K562 (cell line): ENCODE results near the gene SNX33. TPM values are rescaled to one million over a fixed set of nuclear protein-coding genes. Genes with fewer than 3 reads are reported as not detected.

ENCODE experiments used
- ATAC-seq: fragments of 200-7000 bp; cut with Tn5 transposase; 3 replicates; pipeline ENCODE4 v1.9.1; 2020; ENCODE audit warnings: moderate library complexity
- BruUV-seq: library from RNA; stranded (reverse); fragments of 400-500 nt; replicated peaks from 2 replicates; lab custom pipeline; 2021; lab: Mats Ljungman, UMichigan
- CTCF ChIA-PET: fragments of 300-600 bp; formaldehyde crosslinking; extraction: SDS; loops from one replicate; lab custom pipeline; 2021; ENCODE audit warnings: low intra/inter-chr PET ratio; lab: Yijun Ruan, JAX
- POLR2A ChIA-PET: fragments of 300-600, 350-650 bp; sonication (Branson Sonifier 250); formaldehyde crosslinking; extraction: SDS; loops from one replicate; lab custom pipeline; 2021; ENCODE audit warnings: antibody characterized with exemption, inconsistent platforms; lab: Yijun Ruan, JAX
- DNase-seq, 4 experiments: peaks; one replicate each; pipeline versions ENCODE4 v3.0.0 to v3.0.0-alpha.2; 2011 to 2018; ENCODE audit warnings: low spot score in 3 of 4, mixed read lengths in 3 of 4; ENCODE audit errors: extremely low read depth in 1 of 4
- FAIRE-seq: peaks from 2 replicates; lab custom pipeline; 2011; peaks lifted over from hg19 to GRCh38; lab: Jason Lieb, UNC
- H2AFZ ChIP-seq: 2 replicates; pipeline ENCODE4 v1.6.0; 2011; ENCODE audit warnings: low read depth, low read length, control low read depth, inconsistent platforms
- H3K27ac ChIP-seq: fragments of 200-600 bp; 3 replicates; pipeline ENCODE4 v1.8.0; 2011; ENCODE audit warnings: low read depth, mild to moderate bottlenecking, control low read depth, inconsistent platforms, low read length, moderate library complexity, mixed read lengths; ENCODE audit errors: extremely low read depth
- H3K27me3 ChIP-seq, 2 experiments: fragments of 300-600 bp in 1 of 2; 2 replicates in 1 of 2; 3 replicates in 1 of 2; pipeline versions ENCODE4 v1.6.0 to v1.8.0; 2011; ENCODE audit warnings: inconsistent platforms in 2 of 2, low read length in 2 of 2, mild to moderate bottlenecking in 1 of 2, mixed read lengths in 1 of 2, moderate library complexity in 1 of 2; ENCODE audit not compliant: control insufficient read depth in 2 of 2, insufficient read depth in 2 of 2
- H3K36me3 ChIP-seq: fragments of 300-600 bp; 3 replicates; pipeline ENCODE4 v1.8.0; 2011; ENCODE audit warnings: mild to moderate bottlenecking, low read length, inconsistent platforms; ENCODE audit not compliant: control insufficient read depth, insufficient read depth
- H3K4me1 ChIP-seq, 2 experiments: fragments of 200-600 bp in 1 of 2; replicated peaks in 1 of 2; 2 replicates in 1 of 2; 3 replicates in 1 of 2; pipeline versions ENCODE4 v1.5.1 to v1.8.0; 2011; ENCODE audit warnings: inconsistent platforms in 2 of 2, low read length in 2 of 2, mild to moderate bottlenecking in 1 of 2, mixed read lengths in 1 of 2, moderate library complexity in 1 of 2; ENCODE audit not compliant: control insufficient read depth in 2 of 2, insufficient read depth in 2 of 2
- H3K4me2 ChIP-seq: 2 replicates; pipeline ENCODE4 v1.6.1; 2011; ENCODE audit warnings: low read length, control low read depth, inconsistent platforms, mixed read lengths; ENCODE audit not compliant: insufficient read depth
- H3K4me3 ChIP-seq: fragments of 200-600 bp; sonication (generic), shearing (Covaris generic); 2 replicates; pipeline ENCODE4 v1.5.1; 2016; ENCODE audit warnings: control low read depth, inconsistent platforms
- H3K79me2 ChIP-seq: fragments of 200-600 bp; 3 replicates; pipeline ENCODE4 v1.8.0; 2011; ENCODE audit warnings: low read length, inconsistent platforms; ENCODE audit not compliant: control insufficient read depth, insufficient read depth
- H3K9ac ChIP-seq, 2 experiments: 2 replicates each; pipeline versions ENCODE4 v1.6.0 to v1.6.1; 2011; ENCODE audit warnings: low read depth in 2 of 2, low read length in 2 of 2, control low read depth in 1 of 2, inconsistent platforms in 1 of 2, mild to moderate bottlenecking in 1 of 2, mixed read lengths in 1 of 2; ENCODE audit not compliant: insufficient read depth in 1 of 2
- H3K9me1 ChIP-seq: one replicate; pipeline ENCODE4 v1.6.0; 2011; ENCODE audit warnings: inconsistent platforms, mild to moderate bottlenecking, low read length, moderate library complexity; ENCODE audit not compliant: control insufficient read depth, insufficient read depth
- H3K9me3 ChIP-seq: replicated peaks from 2 replicates; pipeline ENCODE4 v1.5.1; 2011; ENCODE audit warnings: low read depth, low read length, inconsistent platforms; ENCODE audit not compliant: control insufficient read depth, insufficient read depth
- H4K20me1 ChIP-seq: replicated peaks from 2 replicates; pipeline ENCODE4 v1.6.1; 2011; ENCODE audit warnings: low read length, inconsistent platforms, mixed read lengths; ENCODE audit not compliant: control insufficient read depth, insufficient read depth
- BCOR ChIP-seq: fragments of 450-650 bp; IDR thresholded peaks from 2 replicates; pipeline ENCODE4 v1.6.1; 2016
- BMI1 ChIP-seq: fragments of 150-350 bp; IDR thresholded peaks from 2 replicates; pipeline ENCODE4 v1.6.1; 2014; ENCODE audit warnings: low read length
- CREM ChIP-seq: IDR thresholded peaks from 2 replicates; pipeline ENCODE4 v1.6.1; 2014; ENCODE audit warnings: antibody characterized with exemption, low read depth
- EP300 ChIP-seq: IDR thresholded peaks from 2 replicates; pipeline ENCODE4 v1.6.1; 2012; ENCODE audit warnings: low read length, improper control_type of control experiment
- FOXJ2 ChIP-seq: fragments of 200-800 bp; sonication (Bioruptor generic); IDR thresholded peaks from 2 replicates; pipeline ENCODE4 v1.6.1; 2016; ENCODE audit warnings: missing genetic modification characterization, missing compliant biosample characterization
- FUS ChIP-seq: fragments of 200-400 bp; formaldehyde crosslinking; optimal IDR thresholded peaks from 2 replicates; pipeline ENCODE3; 2017; ENCODE audit warnings: low read depth, low read length
- HMG20B ChIP-seq: fragments of 250-450 bp; sonication (Bioruptor Pico); IDR thresholded peaks from 2 replicates; pipeline ENCODE4 v1.5.0; 2021; ENCODE audit warnings: mild to moderate bottlenecking
- POLR2AphosphoS5 ChIP-seq: IDR thresholded peaks from 2 replicates; pipeline ENCODE4 v1.6.1; 2011; ENCODE audit warnings: mild to moderate bottlenecking, low read depth, low read length, moderate library complexity; ENCODE audit not compliant: control insufficient read depth, insufficient read depth
- SREBF1 ChIP-seq: fragments of 150-350 bp; IDR thresholded peaks from 2 replicates; pipeline ENCODE4 v1.6.1; 2014; ENCODE audit warnings: antibody characterized with exemption, low read depth, low read length, borderline replicate concordance
- TAL1 ChIP-seq: fragments of 450-650 bp; IDR thresholded peaks from 2 replicates; pipeline ENCODE4 v1.6.1; 2016; ENCODE audit warnings: mild to moderate bottlenecking
- ZFP36 ChIP-seq: fragments of 150-350 bp; IDR thresholded peaks from 2 replicates; pipeline ENCODE4 v1.6.1; 2018; ENCODE audit warnings: low read length, low read depth; ENCODE audit not compliant: partially characterized antibody
- ZNF184 ChIP-seq: sonication (generic); formaldehyde crosslinking; IDR thresholded peaks from 2 replicates; pipeline ENCODE4 v1.5.0; 2020; ENCODE audit warnings: missing genetic modification reagents
- ZNF24 ChIP-seq: fragments of 450-650 bp; IDR thresholded peaks from 2 replicates; pipeline ENCODE4 v1.6.1; 2016
- ZNF311 ChIP-seq: fragments of 250-450 bp; sonication (Bioruptor Pico); IDR thresholded peaks from 2 replicates; pipeline ENCODE4 v1.4.0; 2020; ENCODE audit warnings: mild to moderate bottlenecking, moderate library complexity
- ZSCAN32 ChIP-seq: fragments of 450-650 bp; formaldehyde crosslinking; IDR thresholded peaks from 2 replicates; pipeline ENCODE4 v1.4.0; 2020; ENCODE audit warnings: mild to moderate bottlenecking, moderate library complexity
- WGBS: fragments of 100-300 bp; shearing (Covaris generic); methylation state at CpG from one replicate; pipeline ENCODE4 v1.1.6; 2016; ENCODE audit warnings: low coverage, mixed read lengths; ENCODE audit not compliant: insufficient coverage; ENCODE audit errors: missing lambda C conversion rate; 5-methylcytosine and 5-hydroxymethylcytosine counted together
- in situ Hi-C: fragments of 300-500 bp; cut with MboI; formaldehyde crosslinking; loops from 4 replicates; pipeline ENCODE4 v1.15.0; 2018; ENCODE audit warnings: inconsistent platforms, mixed read lengths
- intact Hi-C: fragments of 100-400 bp; cut with micrococcal nuclease; formaldehyde crosslinking; loops from 2 replicates; pipeline ENCODE4 v1.14.2; 2022
- polyA plus RNA-seq, 8 experiments: library from polyadenylated mRNA; depleted of rRNA in 4 of 8; stranded (reverse) in 5 of 8; unstranded in 3 of 8; fragments of >200 nt; fragmentation: Nextera tagmentation in 2 of 8; fragmentation: Illumina TruSeq in 1 of 8; extraction: Ambion mirVana in 2 of 8; extraction: Trizol in 1 of 8; gene quantifications; 2 replicates each; pipeline versions ENCODE4 v1.2.1 to v1.2.3, GENCODE V29; 2011 to 2014; ENCODE audit warnings: inconsistent platforms in 1 of 8, missing spikeins in 1 of 8
- total RNA-seq, 7 experiments: library from RNA; depleted of rRNA in 6 of 7; stranded (reverse); fragments of >200 nt in 6 of 7; fragmentation: Illumina TruSeq in 2 of 7; extraction: Trizol in 2 of 7; gene quantifications; 2 replicates each; pipeline versions ENCODE4 v1.2.1 to v1.2.3, GENCODE V29; 2011 to 2021; ENCODE audit warnings: low replicate concordance in 1 of 7
- TF ChIP-seq, protein P1 (sequence below): fragments of 250-450 bp; sonication (Bioruptor Pico); IDR thresholded peaks from 2 replicates; pipeline ENCODE4 v1.5.0; 2021; ENCODE audit warnings: mild to moderate bottlenecking, borderline replicate concordance
- TF ChIP-seq, protein P2 (sequence below), 2 experiments: fragments of 150-350 bp in 1 of 2; IDR thresholded peaks; 2 replicates each; pipeline ENCODE4 v1.6.1; 2012 to 2016; ENCODE audit warnings: low read depth in 2 of 2, low read length in 2 of 2, mild to moderate bottlenecking in 1 of 2, moderate library complexity in 1 of 2
- TF ChIP-seq, protein P3 (sequence below): fragments of 250-450 bp; sonication (Bioruptor Pico); IDR thresholded peaks from 2 replicates; pipeline ENCODE4 v1.6.1; 2021; ENCODE audit warnings: mild to moderate bottlenecking

SNX33 gene
- total and polyA plus RNA-seq, 9 of the 15 experiments (the other 6 are each of a cell fraction or from before 2014, with no cell fraction given): 1.4 to 14.1 (median 8.2) TPM

DNA sequence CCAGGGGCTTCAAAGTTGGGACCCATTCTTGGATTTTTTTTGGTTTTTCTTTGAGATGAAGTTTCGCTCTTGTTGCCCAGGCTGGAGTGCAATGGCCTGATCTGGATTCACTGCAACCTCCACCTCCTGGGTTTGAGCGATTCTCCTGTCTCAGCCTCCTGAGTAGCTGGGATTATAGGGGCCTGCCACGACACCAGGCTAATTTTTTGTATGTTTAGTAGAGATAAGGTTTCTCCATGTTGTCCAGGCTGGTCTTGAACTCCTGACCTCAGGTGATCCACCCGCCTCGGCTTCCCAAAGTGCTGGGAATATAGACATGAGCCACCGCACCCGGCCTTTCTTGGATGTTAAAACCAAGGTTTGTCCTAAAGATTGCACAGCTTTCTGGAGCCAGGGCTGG is 13.8 kb upstream of the SNX33 start (continued):
- peak; percentile 52; the same call in 1 of the 2 replicates for TF ChIP-seq POLR2AphosphoS5
- TF ChIP-seq EP300: peak; percentile 19; the same call in 1 of the 2 replicates

DNA sequence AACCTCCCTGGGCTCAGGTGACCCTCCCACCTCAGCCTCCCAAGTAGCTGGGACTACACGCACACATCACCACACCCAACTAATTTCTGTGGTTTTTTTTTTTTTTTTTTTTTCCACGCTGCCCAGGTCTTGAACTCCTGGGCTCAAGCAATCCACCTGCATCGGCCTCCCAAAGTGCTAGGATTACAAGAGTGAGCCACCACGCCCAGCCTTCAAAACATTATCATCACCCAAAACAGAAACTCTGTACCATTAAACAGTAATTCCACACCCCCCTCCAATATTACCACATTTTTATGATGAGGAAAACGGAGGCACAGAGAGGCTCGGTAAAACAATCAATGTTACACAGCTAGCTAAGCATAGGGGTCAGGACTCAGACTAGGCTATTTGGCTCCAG is 11.7 kb upstream of the SNX33 start:
- BruUV-seq: no TSS peak
- no peaks in the 10 kb centered on the region for H3K9me1 ChIP-seq
- H3K9ac ChIP-seq: no peak overlapping the region
- H4K20me1 ChIP-seq: peaks cover 9% of the 10 kb centered on the region; the same call in 1 of the 2 replicates
- H3K9me3 ChIP-seq: no peaks in the 10 kb centered on the region
- no peak overlapping the region for H3K4me3 ChIP-seq
- H3K27ac ChIP-seq: no peak overlapping the region; the same call in 2 of the 3 replicates
- FAIRE-seq (no peak), DNase-seq (no peak), ATAC-seq (no peak)
- WGBS: 41% methylated on average over 5 of the region's 6 CpGs
- ChIA-PET POLR2A (interaction anchor here (0.6 to 4.9 kb wide), 4 partner anchors 9 to 16 kb away, joined by 3 to 60 read pairs (median 6); partner anchors contain the start of gene SNUPN), CTCF (no interaction called here)
- peaks cover 15% of the 10 kb centered on the region for H3K36me3 ChIP-seq
- H2AFZ ChIP-seq: no peak overlapping the region
- H3K4me1 ChIP-seq: peaks cover 29 to 52% of the 10 kb centered on the region in 2 experiments
- H3K79me2 ChIP-seq: peaks cover 48% of the 10 kb centered on the region
- no peaks in the 10 kb centered on the region; a peak in 1 of 5 replicates for H3K27me3 ChIP-seq
- peak overlapping the region; percentile 19 for H3K4me2 ChIP-seq
- intact Hi-C loops (no loop called here), in situ Hi-C loops (no loop called here)
- no peak for TF ChIP-seq ZSCAN32 (CRISPR knock-in tag)
- TF ChIP-seq ZNF311 (CRISPR knock-in tag): no peak
- TF ChIP-seq, protein P1, sequence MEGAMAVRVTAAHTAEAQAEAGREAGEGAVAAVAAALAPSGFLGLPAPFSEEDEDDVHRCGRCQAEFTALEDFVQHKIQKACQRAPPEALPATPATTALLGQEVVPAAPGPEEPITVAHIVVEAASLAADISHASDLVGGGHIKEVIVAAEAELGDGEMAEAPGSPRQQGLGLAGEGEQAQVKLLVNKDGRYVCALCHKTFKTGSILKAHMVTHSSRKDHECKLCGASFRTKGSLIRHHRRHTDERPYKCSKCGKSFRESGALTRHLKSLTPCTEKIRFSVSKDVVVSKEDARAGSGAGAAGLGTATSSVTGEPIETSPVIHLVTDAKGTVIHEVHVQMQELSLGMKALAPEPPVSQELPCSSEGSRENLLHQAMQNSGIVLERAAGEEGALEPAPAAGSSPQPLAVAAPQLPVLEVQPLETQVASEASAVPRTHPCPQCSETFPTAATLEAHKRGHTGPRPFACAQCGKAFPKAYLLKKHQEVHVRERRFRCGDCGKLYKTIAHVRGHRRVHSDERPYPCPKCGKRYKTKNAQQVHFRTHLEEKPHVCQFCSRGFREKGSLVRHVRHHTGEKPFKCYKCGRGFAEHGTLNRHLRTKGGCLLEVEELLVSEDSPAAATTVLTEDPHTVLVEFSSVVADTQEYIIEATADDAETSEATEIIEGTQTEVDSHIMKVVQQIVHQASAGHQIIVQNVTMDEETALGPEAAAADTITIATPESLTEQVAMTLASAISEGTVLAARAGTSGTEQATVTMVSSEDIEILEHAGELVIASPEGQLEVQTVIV (CRISPR knock-in tag): no peak
- no peak for TF ChIP-seq BMI1
- TF ChIP-seq, protein P2, sequence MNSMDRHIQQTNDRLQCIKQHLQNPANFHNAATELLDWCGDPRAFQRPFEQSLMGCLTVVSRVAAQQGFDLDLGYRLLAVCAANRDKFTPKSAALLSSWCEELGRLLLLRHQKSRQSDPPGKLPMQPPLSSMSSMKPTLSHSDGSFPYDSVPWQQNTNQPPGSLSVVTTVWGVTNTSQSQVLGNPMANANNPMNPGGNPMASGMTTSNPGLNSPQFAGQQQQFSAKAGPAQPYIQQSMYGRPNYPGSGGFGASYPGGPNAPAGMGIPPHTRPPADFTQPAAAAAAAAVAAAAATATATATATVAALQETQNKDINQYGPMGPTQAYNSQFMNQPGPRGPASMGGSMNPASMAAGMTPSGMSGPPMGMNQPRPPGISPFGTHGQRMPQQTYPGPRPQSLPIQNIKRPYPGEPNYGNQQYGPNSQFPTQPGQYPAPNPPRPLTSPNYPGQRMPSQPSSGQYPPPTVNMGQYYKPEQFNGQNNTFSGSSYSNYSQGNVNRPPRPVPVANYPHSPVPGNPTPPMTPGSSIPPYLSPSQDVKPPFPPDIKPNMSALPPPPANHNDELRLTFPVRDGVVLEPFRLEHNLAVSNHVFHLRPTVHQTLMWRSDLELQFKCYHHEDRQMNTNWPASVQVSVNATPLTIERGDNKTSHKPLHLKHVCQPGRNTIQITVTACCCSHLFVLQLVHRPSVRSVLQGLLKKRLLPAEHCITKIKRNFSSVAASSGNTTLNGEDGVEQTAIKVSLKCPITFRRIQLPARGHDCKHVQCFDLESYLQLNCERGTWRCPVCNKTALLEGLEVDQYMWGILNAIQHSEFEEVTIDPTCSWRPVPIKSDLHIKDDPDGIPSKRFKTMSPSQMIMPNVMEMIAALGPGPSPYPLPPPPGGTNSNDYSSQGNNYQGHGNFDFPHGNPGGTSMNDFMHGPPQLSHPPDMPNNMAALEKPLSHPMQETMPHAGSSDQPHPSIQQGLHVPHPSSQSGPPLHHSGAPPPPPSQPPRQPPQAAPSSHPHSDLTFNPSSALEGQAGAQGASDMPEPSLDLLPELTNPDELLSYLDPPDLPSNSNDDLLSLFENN (IDR thresholded peaks at IDR 0.05; ENCODE audit: low read depth in 2 of 2, low read length in 2 of 2): no peak
- TF ChIP-seq HMG20B (CRISPR knock-in tag): no peak
- TF ChIP-seq, protein P3, sequence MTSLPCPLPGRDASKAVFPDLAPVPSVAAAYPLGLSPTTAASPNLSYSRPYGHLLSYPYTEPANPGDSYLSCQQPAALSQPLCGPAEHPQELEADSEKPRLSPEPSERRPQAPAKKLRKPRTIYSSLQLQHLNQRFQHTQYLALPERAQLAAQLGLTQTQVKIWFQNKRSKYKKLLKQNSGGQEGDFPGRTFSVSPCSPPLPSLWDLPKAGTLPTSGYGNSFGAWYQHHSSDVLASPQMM (CRISPR knock-in tag): no peak
- peak; percentile 11; the same call in 1 of the 2 replicates for TF ChIP-seq BCOR
- TF ChIP-seq FOXJ2 (tag): no peak
- no peak for TF ChIP-seq ZNF24
- TF ChIP-seq ZFP36: peak; percentile 29
- no peak for TF ChIP-seq CREM
- no peak for TF ChIP-seq SREBF1
- no peak for TF ChIP-seq ZNF184
- no peak for TF ChIP-seq TAL1
- TF ChIP-seq FUS: no peak
